H1 (cell line): ENCODE measurements around the gene P3H4. TPM values are rescaled to one million over a fixed set of nuclear protein-coding genes. Genes with fewer than 3 reads are reported as not detected.

ENCODE experiments used
- CHD1 ChIP-seq: IDR thresholded peaks from 2 replicates; pipeline ENCODE4 v1.6.1; 2012; ENCODE audit warnings: low read depth, low read length, improper control_type of control experiment
- CTBP2 ChIP-seq: IDR thresholded peaks from 2 replicates; pipeline ENCODE4 v1.7.0; 2011; ENCODE audit warnings: borderline replicate concordance, mild to moderate bottlenecking, moderate library complexity, mixed read lengths, low read length; ENCODE audit not compliant: insufficient read depth, insufficient read length
- EGR1 ChIP-seq: IDR thresholded peaks from 2 replicates; pipeline ENCODE4 v1.6.1; 2011; ENCODE audit warnings: low read depth, low read length, borderline replicate concordance
- EZH2 ChIP-seq: fragments of 200-600 bp; sonication (generic); IDR thresholded peaks from 2 replicates; pipeline ENCODE4 v1.7.1; 2012; ENCODE audit warnings: low read depth, mild to moderate bottlenecking, moderate library complexity, low read length, inconsistent platforms; ENCODE audit not compliant: severe bottlenecking
- NANOG ChIP-seq: IDR thresholded peaks from 2 replicates; pipeline ENCODE4 v1.6.1; 2011; ENCODE audit warnings: low read length, low read depth, mild to moderate bottlenecking, inconsistent platforms; ENCODE audit not compliant: insufficient read depth, poor library complexity, severe bottlenecking
- POLR2A ChIP-seq, 2 experiments: IDR thresholded peaks; 1 replicate in 1 of 2; 2 replicates in 1 of 2; pipeline ENCODE4 v1.6.1; 2011; ENCODE audit warnings: low read depth in 2 of 2, low read length in 2 of 2, mild to moderate bottlenecking in 2 of 2; ENCODE audit errors: control extremely low read depth in 1 of 2
- RBBP5 ChIP-seq: IDR thresholded peaks from 2 replicates; pipeline ENCODE4 v1.7.1; 2012; ENCODE audit warnings: low read depth, mild to moderate bottlenecking, inconsistent platforms, low read length, moderate library complexity, borderline replicate concordance
- RFX5 ChIP-seq: IDR thresholded peaks from 2 replicates; pipeline ENCODE4 v1.6.1; 2011; ENCODE audit warnings: low read depth, low read length, improper control_type of control experiment, borderline replicate concordance
- SIN3A ChIP-seq, 2 experiments: IDR thresholded peaks in 1 of 2; conservative IDR thresholded peaks in 1 of 2; 2 replicates each; pipeline ENCODE4 v1.6.1; 2011 to 2012; ENCODE audit warnings: low read length in 2 of 2, improper control_type of control experiment in 1 of 2, low read depth in 1 of 2, mild to moderate bottlenecking in 1 of 2
- SUZ12 ChIP-seq: fragments of 200-600 bp; sonication (generic); IDR thresholded peaks from 2 replicates; pipeline ENCODE4 v1.6.1; 2012; ENCODE audit warnings: mild to moderate bottlenecking, inconsistent platforms, low read length, moderate library complexity, mixed read lengths
- TCF12 ChIP-seq: IDR thresholded peaks from 2 replicates; pipeline ENCODE4 v1.6.1; 2011; ENCODE audit warnings: low read depth, mild to moderate bottlenecking, low read length
- YY1 ChIP-seq: IDR thresholded peaks from 2 replicates; pipeline ENCODE4 v1.6.1; 2011; ENCODE audit warnings: low read depth, mild to moderate bottlenecking, low read length
- polyA plus RNA-seq, 7 experiments: library from polyadenylated mRNA; depleted of rRNA in 3 of 7; stranded (reverse) in 5 of 7; unstranded in 2 of 7; fragments of >200 nt in 5 of 7; fragments of 200-250 nt in 2 of 7; gene quantifications; 1 replicate in 5 of 7; 2 replicates in 1 of 7; 4 replicates in 1 of 7; pipeline versions ENCODE4 v1.2.1 to v1.2.3, GENCODE V29; 2011 to 2013; ENCODE audit warnings: missing spikeins in 2 of 7, mixed read lengths in 2 of 7
- total RNA-seq: library from RNA; stranded (reverse); fragmentation: NEBNext Ultra II Directional; extraction: Animal tissue kit (Norgen Biotek cat#: 25700); gene quantifications from 2 replicates; pipeline ENCODE4 v1.2.1, GENCODE V29; 2021
- TF ChIP-seq, protein P1 (sequence below): IDR thresholded peaks from 2 replicates; pipeline ENCODE4 v1.6.1; 2012; ENCODE audit warnings: inconsistent platforms
- TF ChIP-seq, protein P2 (sequence below): IDR thresholded peaks from 2 replicates; pipeline ENCODE4 v1.6.1; 2012; ENCODE audit warnings: inconsistent platforms

The P3H4 gene
- total and polyA plus RNA-seq, 2 of the 8 experiments (the other 6 are each of a cell fraction or from before 2014, with no cell fraction given): 23.4 to 26.7 TPM

DNA sequence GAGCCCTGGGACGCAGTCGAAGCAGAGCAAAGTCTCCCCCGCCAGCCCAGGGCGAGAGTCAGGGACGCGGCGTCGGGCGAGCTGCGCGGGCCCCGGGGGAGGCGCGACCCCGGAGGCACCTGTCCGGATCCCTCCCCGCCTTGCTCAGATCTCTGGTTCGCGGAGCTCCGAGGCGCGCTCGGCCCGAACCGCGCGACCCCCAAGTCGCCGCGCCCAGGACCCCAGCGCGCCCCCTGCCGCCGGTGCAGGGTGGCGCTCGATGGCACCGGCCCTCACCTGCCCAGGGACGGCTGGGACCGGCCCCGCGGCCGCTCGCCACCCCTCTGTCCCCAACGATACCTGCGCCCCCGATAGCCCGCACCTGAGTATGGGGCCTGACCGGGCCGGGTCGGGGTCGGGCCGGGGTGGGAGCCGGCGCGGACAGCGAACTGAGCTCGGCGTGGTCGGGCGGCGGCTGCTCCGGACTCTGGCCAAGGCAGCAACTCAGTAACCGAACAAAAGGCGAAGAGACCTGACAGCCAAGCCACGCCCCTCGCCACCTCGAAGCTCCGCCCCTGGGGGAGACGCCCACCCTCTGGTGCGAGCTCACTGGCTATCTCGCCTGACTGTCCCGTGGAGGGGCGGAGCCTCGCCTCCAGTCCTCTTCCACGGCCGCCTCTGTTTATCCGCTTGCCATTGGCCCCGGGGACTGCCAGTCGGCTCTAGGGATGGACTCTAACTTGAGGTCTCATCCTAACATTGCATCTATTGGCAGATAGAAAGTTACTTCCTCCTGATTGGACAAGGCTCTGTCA, 25.3 kb downstream of the P3H4 start, which contains the start of gene JUP (continued):
- TF ChIP-seq RBBP5 (peak; percentile 77; the same call in 1 of the 2 replicates), EGR1 (no peak), TCF12 (0 out of 2 replicates have a peak, but pooled peaks have one; percentile 15), CHD1 (no peak), SUZ12 (no peak), CTBP2 (no peak), YY1 (peak; percentile 64; the same call in 1 of the 2 replicates), RFX5 (no peak), NANOG (no peak), POLR2A (IDR thresholded peaks at IDR 0.05; ENCODE audit: control extremely low read depth in 1 of 2, low read depth in 2 of 2, low read length in 2 of 2) (peak; percentile 70 to 84), EZH2 (no peak), SIN3A (conservative IDR thresholded peaks at IDR 0.05 in 1 of 2, IDR thresholded peaks at IDR 0.05 in 1 of 2; ENCODE audit: low read depth in 1 of 2, low read length in 2 of 2) (peak in 1 of 2 experiments; percentile 57; a peak in 1 of 4 replicates)
- TF ChIP-seq, protein P1, sequence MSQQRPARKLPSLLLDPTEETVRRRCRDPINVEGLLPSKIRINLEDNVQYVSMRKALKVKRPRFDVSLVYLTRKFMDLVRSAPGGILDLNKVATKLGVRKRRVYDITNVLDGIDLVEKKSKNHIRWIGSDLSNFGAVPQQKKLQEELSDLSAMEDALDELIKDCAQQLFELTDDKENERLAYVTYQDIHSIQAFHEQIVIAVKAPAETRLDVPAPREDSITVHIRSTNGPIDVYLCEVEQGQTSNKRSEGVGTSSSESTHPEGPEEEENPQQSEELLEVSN: no peak; the same call in 1 of the 2 replicates
- TF ChIP-seq, protein P2, sequence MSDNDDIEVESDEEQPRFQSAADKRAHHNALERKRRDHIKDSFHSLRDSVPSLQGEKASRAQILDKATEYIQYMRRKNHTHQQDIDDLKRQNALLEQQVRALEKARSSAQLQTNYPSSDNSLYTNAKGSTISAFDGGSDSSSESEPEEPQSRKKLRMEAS: no peak; the same call in 1 of the 2 replicates
